ENCODE data around the gene TMC8. TPM values are rescaled to one million over a fixed set of nuclear protein-coding genes. Genes with fewer than 3 reads are reported as not detected.

TMC8 gene
- total and polyA plus RNA-seq, 12 donors = 0.44 to 28.8 (median 6.3) TPM

DNA sequence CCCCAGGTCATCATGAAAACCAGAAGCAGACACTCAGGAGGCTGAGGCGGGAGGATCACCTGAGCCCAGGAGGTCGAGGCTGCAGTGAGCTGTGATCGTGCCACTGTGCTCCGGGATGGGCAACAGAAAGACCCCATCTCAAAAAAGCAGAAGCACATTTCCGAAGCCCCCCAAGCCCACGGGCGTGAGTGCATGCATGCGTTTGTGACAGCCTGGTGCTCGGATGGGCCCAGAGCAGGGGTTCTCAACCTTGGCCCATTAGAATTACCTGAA, 21.1 kb upstream of the TMC8 start:
- Histone ChIP-seq H3K27ac (no peak overlapping the region), H3K4me3 (no peak overlapping the region), H3K4me1 (replicated peaks in 1 of 2) (no peaks in the 10 kb centered on the region), H3K36me3 (replicated peaks in 1 of 2) (peaks cover 0 to 9% of the 10 kb centered on the region in 2 donors), H3K27me3 (peaks cover 6% of the 10 kb centered on the region), H3K9me3 (replicated peaks in 1 of 3) (no peaks in the 10 kb centered on the region)
- WGBS, 4 donors = 84 to 92% (median 90%) methylated on average over 2 to 9 of the region's 9 CpGs
- intact Hi-C loops (cut with DNase I) = no loop called here
- no peak for TF ChIP-seq POLR2A (IDR thresholded peaks at IDR 0.05)
- TF ChIP-seq, protein P1, sequence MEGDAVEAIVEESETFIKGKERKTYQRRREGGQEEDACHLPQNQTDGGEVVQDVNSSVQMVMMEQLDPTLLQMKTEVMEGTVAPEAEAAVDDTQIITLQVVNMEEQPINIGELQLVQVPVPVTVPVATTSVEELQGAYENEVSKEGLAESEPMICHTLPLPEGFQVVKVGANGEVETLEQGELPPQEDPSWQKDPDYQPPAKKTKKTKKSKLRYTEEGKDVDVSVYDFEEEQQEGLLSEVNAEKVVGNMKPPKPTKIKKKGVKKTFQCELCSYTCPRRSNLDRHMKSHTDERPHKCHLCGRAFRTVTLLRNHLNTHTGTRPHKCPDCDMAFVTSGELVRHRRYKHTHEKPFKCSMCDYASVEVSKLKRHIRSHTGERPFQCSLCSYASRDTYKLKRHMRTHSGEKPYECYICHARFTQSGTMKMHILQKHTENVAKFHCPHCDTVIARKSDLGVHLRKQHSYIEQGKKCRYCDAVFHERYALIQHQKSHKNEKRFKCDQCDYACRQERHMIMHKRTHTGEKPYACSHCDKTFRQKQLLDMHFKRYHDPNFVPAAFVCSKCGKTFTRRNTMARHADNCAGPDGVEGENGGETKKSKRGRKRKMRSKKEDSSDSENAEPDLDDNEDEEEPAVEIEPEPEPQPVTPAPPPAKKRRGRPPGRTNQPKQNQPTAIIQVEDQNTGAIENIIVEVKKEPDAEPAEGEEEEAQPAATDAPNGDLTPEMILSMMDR (IDR thresholded peaks at IDR 0.05) = no peak
- DNase-seq = peak in 1 of 7 donors; percentile 10

GRCh38 chr17:78110363-78111015, 20.1 kb upstream of the TMC8 start:
- intact Hi-C loops (cut with DNase I) = loop anchor here (5.0 kb wide), 2 partner anchors 62 to 142 kb away; no protein-coding TSS in a partner anchor

DNA sequence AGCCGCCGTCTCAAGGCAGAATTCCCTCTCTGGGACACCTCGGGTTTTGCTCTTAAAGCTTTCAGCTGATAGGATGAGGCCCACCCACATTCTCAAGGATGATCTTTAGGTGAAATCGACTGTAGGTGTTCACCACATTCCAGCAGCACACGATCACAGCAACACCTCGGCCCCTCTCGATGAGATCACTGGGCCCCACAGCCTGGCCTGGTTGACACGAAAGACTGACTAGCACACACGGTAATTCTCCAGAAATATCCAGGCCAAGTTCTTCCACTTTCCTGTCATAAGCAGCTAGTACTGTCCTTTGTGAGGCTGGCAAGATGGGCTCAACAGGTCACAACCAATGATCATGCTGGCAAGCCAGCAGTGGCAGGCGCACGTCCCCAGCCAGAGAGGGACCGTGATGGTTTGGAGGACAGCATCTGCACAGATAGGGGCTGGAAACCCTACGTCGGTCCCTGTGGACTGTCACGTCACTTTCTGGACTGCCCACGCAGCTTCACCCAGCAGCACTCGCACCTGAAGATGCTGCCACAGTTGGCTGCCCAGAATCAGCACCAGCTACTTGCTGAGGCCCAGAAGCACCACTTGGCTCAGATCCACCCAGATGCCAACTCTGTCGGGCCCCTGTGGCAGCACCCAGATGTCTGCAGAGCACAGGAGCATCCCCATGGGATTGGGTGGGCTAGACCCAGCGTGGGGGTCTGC, 19.4 kb upstream of the TMC8 start:
- H3K9me3 ChIP-seq (replicated peaks in 1 of 3) = no peaks in the 10 kb centered on the region
- TF ChIP-seq, protein P1 (IDR thresholded peaks at IDR 0.05) = no peak
- TF ChIP-seq POLR2A (IDR thresholded peaks at IDR 0.05) = no peak
- H3K4me1 ChIP-seq (replicated peaks in 1 of 2) = no peaks in the 10 kb centered on the region
- H3K27me3 ChIP-seq = peaks cover 6% of the 10 kb centered on the region
- 80 to 84% (median 83%) methylated on average over 9 to 19 of the region's 19 CpGs for WGBS, 4 donors
- H3K27ac ChIP-seq = no peak overlapping the region
- intact Hi-C loops (cut with DNase I) = loop anchor here (5.0 kb wide), 2 partner anchors 61 to 141 kb away; no protein-coding TSS in a partner anchor
- DNase-seq = peak in 1 of 7 donors; percentile 12
- H3K4me3 ChIP-seq = no peak overlapping the region
- H3K36me3 ChIP-seq (replicated peaks in 1 of 2) = peaks cover 0 to under 1% of the 10 kb centered on the region in 2 donors

More at GRCh38 chr17:78110363-78111015, 20.1 kb upstream of the TMC8 start:
- no peak overlapping the region for H3K4me3 ChIP-seq
- H3K4me1 ChIP-seq (replicated peaks in 1 of 2) = no peaks in the 10 kb centered on the region
- no peak overlapping the region for H3K27ac ChIP-seq
- H3K9me3 ChIP-seq (replicated peaks in 1 of 3) = no peaks in the 10 kb centered on the region
- H3K27me3 ChIP-seq = peaks cover 6% of the 10 kb centered on the region
- DNase-seq = peak in 1 of 7 donors; percentile 12
- TF ChIP-seq POLR2A (IDR thresholded peaks at IDR 0.05) = no peak
- TF ChIP-seq, protein P1 (IDR thresholded peaks at IDR 0.05) = no peak
- WGBS, 4 donors = 79 to 89% (median 86%) methylated on average over 11 to 22 of the region's 22 CpGs
- peaks cover 0 to 4% of the 10 kb centered on the region in 2 donors for H3K36me3 ChIP-seq (replicated peaks in 1 of 2)

- intact Hi-C loops (cut with DNase I) = loop anchor here (2.0 to 5.0 kb wide), 3 partner anchors 60 to 140 kb away; no protein-coding TSS in a partner anchor
- no peaks in the 10 kb centered on the region for H3K4me1 ChIP-seq (replicated peaks in 1 of 2)
- peaks cover 6% of the 10 kb centered on the region for H3K27me3 ChIP-seq
- no peaks in the 10 kb centered on the region for H3K9me3 ChIP-seq (replicated peaks in 1 of 3)
- no peaks in the 10 kb centered on the region for H3K36me3 ChIP-seq (replicated peaks in 1 of 2)
- no peak for TF ChIP-seq POLR2A (IDR thresholded peaks at IDR 0.05)
- TF ChIP-seq, protein P1 (IDR thresholded peaks at IDR 0.05) = no peak
- 73 to 87% (median 81%) methylated on average over 5 to 28 of the region's 28 CpGs for WGBS, 4 donors
- H3K27ac ChIP-seq = no peak overlapping the region
- H3K4me3 ChIP-seq = no peak overlapping the region
- DNase-seq = peak in 1 of 7 donors; percentile 16
Measured at GRCh38 chr17:78111727-78112517, 18.6 kb upstream of the TMC8 start.

Measured in adrenal gland (tissue), 12 donors.